PC-9 (cell line): ENCODE data around the gene CDHR5. TPM values are rescaled to one million over a fixed set of nuclear protein-coding genes. Genes with fewer than 3 reads are reported as not detected.

ENCODE experiments used
- BruUV-seq: library from RNA; stranded (reverse); fragments of 400-500 nt; replicated peaks from 2 replicates; lab custom pipeline; 2021; lab: Mats Ljungman, UMichigan
- CTCF ChIA-PET: fragments of 300-600 bp; sonication (Branson Sonifier 250); formaldehyde crosslinking; loops from one replicate; lab custom pipeline; 2022; ENCODE audit warnings: antibody characterized with exemption; lab: Charles Lee
- POLR2A ChIA-PET: fragments of 300-600 bp; sonication (Branson Sonifier 250); formaldehyde crosslinking; loops from one replicate; lab custom pipeline; 2022; ENCODE audit warnings: antibody characterized with exemption; ENCODE audit not compliant: unreplicated experiment; lab: Charles Lee
- DNase-seq, 2 experiments: peaks; one replicate each; pipeline versions ENCODE4 v3.0.0 to v3.0.0-alpha.2; 2015 to 2022; ENCODE audit warnings: mixed read lengths in 1 of 2
- H2AFZ ChIP-seq: fragments of 200-600 bp; sonication (generic); 2 replicates; pipeline ENCODE4 v1.8.1; 2017; ENCODE audit warnings: antibody characterized with exemption
- H3F3A ChIP-seq: fragments of 200-600 bp; sonication (generic); 2 replicates; pipeline ENCODE4 v1.8.1; 2017; ENCODE audit warnings: antibody characterized with exemption, mild to moderate bottlenecking, low read depth; ENCODE audit not compliant: insufficient read depth
- H3K27ac ChIP-seq: fragments of 200-600 bp; sonication (generic); 2 replicates; pipeline ENCODE4 v1.6.1; 2016; ENCODE audit warnings: mixed run types
- H3K27me3 ChIP-seq: fragments of 200-600 bp; sonication (generic); 2 replicates; pipeline ENCODE4 v1.6.1; 2016; ENCODE audit warnings: low read depth, mixed run types; ENCODE audit not compliant: insufficient read depth
- H3K36me3 ChIP-seq: fragments of 200-600 bp; sonication (generic); 2 replicates; pipeline ENCODE4 v1.6.1; 2016; ENCODE audit warnings: low read depth, mixed run types
- H3K4me1 ChIP-seq: fragments of 200-600 bp; sonication (generic); replicated peaks from 2 replicates; pipeline ENCODE4 v1.6.1; 2016; ENCODE audit warnings: mixed run types; ENCODE audit not compliant: insufficient read depth
- H3K4me2 ChIP-seq: fragments of 200-600 bp; sonication (generic); 2 replicates; pipeline ENCODE4 v1.6.1; 2017; ENCODE audit warnings: mixed run types
- H3K4me3 ChIP-seq: fragments of 200-600 bp; sonication (generic); 2 replicates; pipeline ENCODE4 v1.6.1; 2016; ENCODE audit warnings: mixed run types
- H3K79me2 ChIP-seq: fragments of 200-600 bp; sonication (generic); 2 replicates; pipeline ENCODE4 v1.6.1; 2017; ENCODE audit warnings: low read depth, mixed run types
- H3K9me2 ChIP-seq: fragments of 200-600 bp; sonication (generic); 2 replicates; pipeline ENCODE4 v1.8.1; 2017; ENCODE audit warnings: mild to moderate bottlenecking; ENCODE audit not compliant: insufficient read depth
- H3K9me3 ChIP-seq: fragments of 200-600 bp; sonication (generic); 2 replicates; pipeline ENCODE4 v1.8.1; 2016; ENCODE audit warnings: low read depth; ENCODE audit not compliant: insufficient read depth
- H4K20me1 ChIP-seq: fragments of 200-600 bp; sonication (generic); 2 replicates; pipeline ENCODE4 v1.8.1; 2017; ENCODE audit not compliant: insufficient read depth
- CTCF ChIP-seq: fragments of 200-600 bp; sonication (generic); conservative IDR thresholded peaks from 2 replicates; pipeline ENCODE4 v1.6.1; 2017; ENCODE audit warnings: mixed run types, antibody characterized with exemption, mild to moderate bottlenecking, moderate library complexity
- EZH2 ChIP-seq: fragments of 200-600 bp; sonication (generic); IDR thresholded peaks from 2 replicates; pipeline ENCODE4 v1.8.0; 2017; ENCODE audit warnings: antibody characterized with exemption, low read depth
- intact Hi-C: fragments of 100-400 bp; cut with micrococcal nuclease; formaldehyde crosslinking; loops from one replicate; pipeline ENCODE4 v1.10.0; 2022; ENCODE audit not compliant: unreplicated experiment
- total RNA-seq: library from RNA; stranded (reverse); gene quantifications from 2 replicates; pipeline ENCODE4 v1.2.3, GENCODE V29; 2021

The CDHR5 gene
- total RNA-seq, 1 experiment from 2014 or later = not detected

GRCh38 chr11:571802-572185 lies 53.0 kb downstream of the CDHR5 start:
- Histone ChIP-seq H3F3A (no peaks in the 10 kb centered on the region), H3K36me3 (no peaks in the 10 kb centered on the region), H2AFZ (no peak overlapping the region), H4K20me1 (no peaks in the 10 kb centered on the region), H3K4me1 (0 out of 2 replicates have a peak, but pooled peaks cover 6% of the 10 kb centered on the region), H3K9me3 (no peaks in the 10 kb centered on the region), H3K79me2 (peaks cover 1% of the 10 kb centered on the region), H3K4me3 (no peak overlapping the region), H3K9me2 (no peaks in the 10 kb centered on the region), H3K27me3 (no peaks in the 10 kb centered on the region), H3K4me2 (no peak overlapping the region), H3K27ac (no peak overlapping the region)
- ChIA-PET POLR2A (no interaction called here), CTCF (no interaction called here)
- intact Hi-C loops = no loop called here
- no TSS peak for BruUV-seq
- DNase-seq = no peak
- no peak for TF ChIP-seq CTCF
- no peak for TF ChIP-seq EZH2

DNA sequence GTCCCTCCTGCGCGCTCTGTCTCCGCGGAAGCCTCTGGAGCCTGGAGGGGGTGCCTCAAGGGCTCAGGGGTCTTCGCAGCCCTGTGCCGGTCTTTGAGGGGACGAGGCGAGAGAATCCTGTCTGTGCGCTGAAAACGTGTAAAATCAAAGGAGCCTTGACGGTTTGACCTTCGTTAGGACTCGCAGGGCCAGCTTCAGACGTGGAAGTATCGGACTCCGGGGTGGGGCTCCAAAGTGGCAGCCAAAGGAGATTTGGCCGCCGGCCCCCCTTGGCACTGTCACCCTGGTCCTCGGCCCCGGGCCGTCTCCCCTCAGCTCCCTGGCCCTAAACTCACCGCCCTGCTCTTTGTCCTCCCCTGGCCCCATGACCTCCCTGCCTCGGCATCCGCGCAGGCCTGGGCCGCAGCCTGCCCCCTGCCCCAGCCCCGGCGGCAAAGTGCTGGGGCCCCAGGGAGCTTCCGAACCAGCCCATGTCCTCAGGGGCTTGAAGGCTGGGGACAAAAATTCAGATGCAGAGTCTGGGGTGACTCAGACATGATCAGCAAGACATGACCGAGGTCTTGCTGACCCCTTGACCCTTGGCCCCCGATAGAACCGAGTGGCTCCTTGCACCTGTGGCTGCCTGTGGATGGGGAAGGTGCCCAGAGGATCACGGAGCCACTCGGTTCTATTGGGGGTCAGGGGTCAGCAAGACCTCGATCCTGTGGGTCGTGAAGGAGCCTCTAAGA lies 55.4 kb downstream of the CDHR5 start:
- no peak overlapping the region for H2AFZ ChIP-seq
- H3K4me3 ChIP-seq = peak overlapping the region; percentile 57; the same call in 1 of the 2 replicates
- H3K9me3 ChIP-seq = no peaks in the 10 kb centered on the region
- TSS peak; percentile 32 for BruUV-seq
- ChIA-PET POLR2A (no interaction called here), CTCF (no interaction called here)
- H3K36me3 ChIP-seq = no peaks in the 10 kb centered on the region
- H3F3A ChIP-seq = no peaks in the 10 kb centered on the region; the same call in 1 of the 2 replicates
- H3K79me2 ChIP-seq = no peaks in the 10 kb centered on the region
- H3K4me2 ChIP-seq = peak overlapping the region; percentile 85
- no peaks in the 10 kb centered on the region for H3K9me2 ChIP-seq
- no peak overlapping the region for H3K27ac ChIP-seq
- DNase-seq = no peak
- H3K27me3 ChIP-seq = no peaks in the 10 kb centered on the region
- H3K4me1 ChIP-seq = 0 out of 2 replicates have a peak, but pooled peaks cover 6% of the 10 kb centered on the region
- intact Hi-C loops = loop anchor here (10.0 kb wide), 1 partner anchor 155 kb away; no protein-coding TSS in a partner anchor
- TF ChIP-seq EZH2 = no peak
- no peak for TF ChIP-seq CTCF
- no peaks in the 10 kb centered on the region for H4K20me1 ChIP-seq

GRCh38 chr11:568306-569157 lies 56.2 kb downstream of the CDHR5 start:
- Histone ChIP-seq H3K4me1 (0 out of 2 replicates have a peak, but pooled peaks cover 6% of the 10 kb centered on the region), H3K4me2 (peak overlapping the region; percentile 85), H3K4me3 (peak overlapping the region; percentile 57; the same call in 1 of the 2 replicates), H3K79me2 (no peaks in the 10 kb centered on the region), H3K27ac (no peak overlapping the region), H3F3A (no peaks in the 10 kb centered on the region; the same call in 1 of the 2 replicates), H3K27me3 (no peaks in the 10 kb centered on the region), H3K36me3 (no peaks in the 10 kb centered on the region), H4K20me1 (no peaks in the 10 kb centered on the region), H3K9me3 (no peaks in the 10 kb centered on the region), H3K9me2 (no peaks in the 10 kb centered on the region), H2AFZ (no peak overlapping the region)
- CTCF ChIA-PET = no interaction called here
- DNase-seq = peak; percentile 67 to 95
- TF ChIP-seq CTCF (no peak), EZH2 (no peak)
- intact Hi-C loops = loop anchor here (10.0 kb wide), 1 partner anchor 156 kb away; no protein-coding TSS in a partner anchor
- no TSS peak for BruUV-seq
- POLR2A ChIA-PET = no interaction called here
